HG03045 (cell line): ENCODE data around the gene CBLN3.
"Not testable (repeated sequence)": the region's sequence is repeated elsewhere in the genome, so short reads cannot be mapped to it uniquely, and the experiment has no call there.

Experiments used
- ATAC-seq: cut with Tn5 transposase; IDR thresholded peaks from one replicate; pipeline ENCODE4 v1.9.1; 2021; ENCODE audit warnings: mild to moderate bottlenecking, moderate library complexity; ENCODE audit not compliant: unreplicated experiment

The CBLN3 gene

DNA sequence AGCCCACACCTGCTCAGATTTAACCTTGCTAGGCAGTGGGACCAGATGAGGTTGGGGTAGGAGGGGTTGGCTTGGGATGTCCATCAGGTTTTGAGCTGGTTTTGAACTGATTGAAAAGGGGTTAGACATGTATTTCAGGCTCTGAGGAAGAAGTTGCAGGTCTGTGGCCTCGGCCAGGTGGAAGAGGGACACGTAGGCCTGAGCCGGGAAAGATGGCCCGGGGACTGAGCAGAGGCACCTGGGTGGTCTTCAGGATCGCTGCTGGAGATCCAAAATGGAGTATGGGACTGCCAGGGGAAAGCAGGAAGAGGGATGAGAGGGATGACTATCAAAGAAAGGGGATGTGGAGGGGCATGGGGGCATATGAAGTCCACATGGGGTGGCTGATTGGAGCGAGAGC is 23.1 kb downstream of the CBLN3 start:
- ATAC-seq: no peak

DNA sequence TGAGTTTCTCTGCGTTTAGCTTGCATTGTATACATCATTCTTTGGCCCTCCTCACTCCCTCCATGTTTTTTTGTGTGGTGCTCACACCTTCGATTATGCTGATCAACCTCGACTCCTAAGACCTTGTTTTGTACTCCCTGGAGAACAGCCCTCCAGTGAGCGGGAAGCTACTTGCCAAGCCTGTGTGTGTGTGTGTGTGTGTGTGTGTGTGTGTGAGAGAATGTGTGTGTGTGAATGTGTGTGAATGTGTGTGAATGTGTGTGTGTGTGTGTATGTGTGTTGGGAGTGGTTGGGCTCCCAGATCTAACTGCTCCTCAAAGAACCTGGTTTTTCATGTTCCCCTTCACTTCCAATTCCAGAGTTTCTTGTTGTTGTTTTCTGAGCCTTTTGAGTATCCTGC is 24.7 kb downstream of the CBLN3 start:
- no peak for ATAC-seq

DNA sequence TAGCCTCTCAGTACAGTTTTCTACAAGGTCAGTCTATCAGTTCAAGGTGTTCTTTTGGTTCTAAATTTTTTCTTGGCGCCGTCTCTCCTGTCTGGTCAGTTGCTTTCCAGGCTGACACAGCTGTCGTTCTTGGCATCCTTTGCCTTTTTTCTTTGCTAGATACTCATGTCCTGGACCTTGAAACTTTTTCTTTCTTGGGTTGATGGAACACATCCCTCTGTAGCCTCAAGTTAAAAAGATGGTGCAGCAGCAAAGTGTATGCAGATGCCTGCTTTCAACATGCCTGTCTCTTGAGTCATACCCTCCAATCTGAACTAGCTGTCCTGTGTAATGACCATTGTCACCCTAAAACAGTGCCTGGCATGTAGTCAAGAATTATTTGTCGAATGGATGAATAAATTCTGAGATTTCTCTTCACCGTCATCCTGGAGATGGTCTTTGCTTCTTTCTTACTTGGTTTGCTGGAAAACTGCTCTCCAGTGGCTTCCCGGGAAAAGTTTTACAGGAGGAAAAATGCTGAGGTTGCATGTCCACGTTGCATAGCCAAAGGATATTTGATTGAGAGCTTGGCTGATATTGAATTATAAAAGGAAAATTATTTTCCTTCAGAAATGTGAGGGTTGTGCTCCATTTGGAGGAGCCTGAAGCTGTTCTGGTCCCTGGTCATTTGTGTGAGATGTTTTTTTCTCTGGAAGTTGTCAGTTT is 26.0 kb downstream of the CBLN3 start:
- no peak for ATAC-seq

DNA sequence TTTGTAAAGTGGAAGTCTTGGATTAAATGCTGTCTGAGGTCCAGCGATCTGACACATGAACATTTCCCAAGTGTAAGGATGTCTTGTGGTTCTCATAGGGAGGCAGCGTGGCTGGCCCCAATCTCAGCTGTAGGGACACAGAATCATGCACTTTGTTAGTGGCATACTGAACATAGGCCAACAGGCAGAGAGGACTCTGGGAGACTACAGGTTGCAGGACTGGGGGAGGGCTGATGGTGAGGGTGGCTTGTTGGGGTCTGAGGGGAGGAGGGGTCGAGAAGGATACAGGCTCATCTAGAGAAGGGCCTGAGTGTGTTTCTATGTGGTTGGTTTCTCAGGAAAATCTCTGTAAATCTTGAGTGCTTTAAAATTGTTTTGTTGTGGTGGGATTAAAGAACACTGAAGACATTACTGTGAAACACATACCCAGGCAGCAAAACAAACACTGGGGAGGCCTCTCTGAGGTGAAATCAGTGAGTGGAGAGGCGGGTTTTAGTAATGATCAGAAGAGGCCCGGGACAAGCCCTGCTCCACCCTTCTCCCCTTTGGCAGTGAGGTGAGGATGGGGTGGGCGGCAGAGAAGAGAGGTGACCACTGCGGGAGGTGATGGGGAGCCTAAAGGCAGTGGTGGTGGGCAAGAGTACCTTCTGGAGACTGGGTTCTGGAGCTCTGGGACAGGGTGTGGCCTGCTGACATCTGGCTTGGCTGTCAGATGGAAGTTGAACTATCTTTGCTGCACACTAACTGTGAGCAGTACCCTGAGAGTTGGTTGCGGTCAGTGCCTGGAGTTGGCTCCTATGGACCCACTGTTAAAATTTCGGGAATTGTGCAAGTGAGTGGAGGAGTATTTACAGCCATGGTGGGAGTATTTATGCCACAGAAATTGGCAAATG is 27.4 kb downstream of the CBLN3 start:
- ATAC-seq: no peak

DNA sequence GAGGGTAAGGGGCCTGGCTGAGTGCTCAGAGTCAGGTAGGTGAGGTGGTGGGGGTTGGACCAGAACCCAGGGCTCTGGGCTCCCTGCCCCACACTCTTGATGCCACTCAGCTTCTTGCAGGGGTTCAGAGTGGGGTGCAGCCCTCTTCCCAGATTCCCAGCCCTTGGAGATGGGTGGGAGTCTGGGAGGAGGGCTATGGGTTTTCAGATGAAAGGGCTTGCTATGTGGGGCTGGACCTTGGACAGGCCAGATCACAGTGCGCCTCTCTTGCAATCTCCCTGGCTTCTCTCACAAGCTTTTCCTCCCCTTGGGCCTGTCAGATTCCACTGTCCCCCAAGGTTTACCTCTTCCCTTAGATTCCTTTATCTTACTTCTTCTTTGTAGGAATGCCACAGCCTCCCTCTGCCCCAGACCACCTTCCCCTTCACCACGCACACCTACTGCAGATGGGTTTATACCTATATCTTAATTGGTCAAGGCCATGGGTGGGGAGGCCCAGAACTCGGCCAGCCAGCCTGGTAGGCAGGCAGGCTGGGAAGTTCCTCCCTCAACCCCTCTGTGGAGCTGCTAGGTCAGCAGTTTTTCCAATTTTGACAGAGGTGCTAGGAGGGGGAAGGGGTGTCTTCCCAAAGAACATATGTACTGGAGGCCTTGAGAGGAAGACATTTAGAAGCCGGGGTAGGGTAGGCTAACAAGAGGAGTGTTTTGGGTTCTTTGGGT is 29.3 kb downstream of the CBLN3 start:
- ATAC-seq: no peak

DNA sequence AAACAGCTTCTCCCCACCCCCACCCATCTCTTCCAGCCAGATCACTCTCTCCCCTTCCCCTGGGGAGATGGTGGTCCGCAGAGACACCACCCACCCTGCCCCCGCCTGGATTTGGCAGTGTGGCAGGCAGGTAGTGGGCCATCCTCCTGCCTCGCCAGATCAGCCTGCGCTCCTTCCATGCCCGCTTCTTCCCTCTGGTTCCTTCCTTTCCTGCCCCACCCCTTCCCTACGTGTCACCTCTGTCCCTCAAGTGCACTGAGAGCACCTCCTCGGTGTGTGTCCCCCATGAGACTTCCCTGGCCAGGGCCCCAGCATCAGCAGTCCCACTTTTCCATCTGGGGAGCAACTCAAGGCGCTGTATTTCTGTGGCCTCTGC is 30.0 kb downstream of the CBLN3 start:
- ATAC-seq: no peak

DNA sequence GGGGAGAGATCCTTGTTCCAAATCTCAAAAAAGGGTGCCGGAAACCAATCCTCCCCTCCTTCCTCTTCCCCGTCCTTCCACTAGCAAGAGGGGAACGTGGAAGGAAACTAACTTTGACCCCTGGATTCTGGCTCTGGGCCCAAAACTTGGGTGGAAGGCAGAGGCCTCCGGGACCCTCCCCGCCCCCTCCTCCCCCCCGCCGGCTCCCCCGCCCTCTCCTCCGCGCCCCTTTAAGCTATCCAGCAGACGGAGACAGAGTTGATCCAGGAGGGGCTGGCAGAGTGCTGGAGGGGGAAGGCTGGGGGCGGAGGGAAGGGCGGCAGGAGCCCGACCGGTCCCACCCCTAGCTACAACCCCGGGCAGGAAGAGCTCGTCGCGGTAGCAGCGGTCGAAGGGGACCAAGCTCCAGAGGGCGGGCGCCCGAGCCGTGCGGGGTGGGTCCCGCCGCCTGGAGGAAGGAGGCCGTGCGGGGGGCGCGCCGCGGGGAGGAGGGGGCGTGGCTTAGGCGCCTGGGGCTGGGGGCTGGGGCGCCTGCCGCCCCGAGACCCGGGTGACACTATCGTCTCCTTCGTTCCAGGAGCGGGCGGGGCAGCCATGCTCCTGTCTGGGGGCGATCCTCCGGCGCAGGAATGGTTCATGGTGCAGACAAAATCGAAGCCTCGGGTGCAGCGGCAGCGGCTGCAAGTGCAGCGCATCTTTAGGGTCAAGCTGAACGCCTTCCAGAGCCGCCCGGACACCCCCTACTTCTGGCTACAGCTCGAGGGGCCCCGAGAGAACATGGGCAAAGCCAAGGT is 30.6 kb downstream of the CBLN3 start, which contains the start of gene NYNRIN:
Gene NYNRIN, plus strand, starts transcription at position 351 of the 794 bp plus-strand sequence. Its CDS starts 244 bp downstream, at position 595.
- no peak for ATAC-seq

DNA sequence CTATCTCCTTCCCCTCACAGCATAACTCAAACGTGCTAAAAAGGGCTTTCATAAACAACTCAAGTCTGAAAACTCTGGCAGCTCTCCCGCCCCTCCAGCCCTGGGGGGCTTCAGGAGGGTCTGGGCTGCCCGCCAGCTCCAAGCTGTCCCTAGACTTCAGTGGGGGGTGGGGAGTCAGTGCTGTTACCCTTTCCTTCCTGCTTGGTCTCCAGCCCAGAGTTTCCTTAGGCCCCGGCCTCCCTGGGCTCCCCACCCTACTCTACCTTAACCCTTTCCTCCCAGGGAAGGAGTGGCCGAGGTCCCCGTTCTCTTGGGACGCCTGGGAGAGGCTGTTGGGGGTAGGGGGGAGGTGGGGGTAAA is 31.2 kb downstream of the CBLN3 start:
- no peak for ATAC-seq

DNA sequence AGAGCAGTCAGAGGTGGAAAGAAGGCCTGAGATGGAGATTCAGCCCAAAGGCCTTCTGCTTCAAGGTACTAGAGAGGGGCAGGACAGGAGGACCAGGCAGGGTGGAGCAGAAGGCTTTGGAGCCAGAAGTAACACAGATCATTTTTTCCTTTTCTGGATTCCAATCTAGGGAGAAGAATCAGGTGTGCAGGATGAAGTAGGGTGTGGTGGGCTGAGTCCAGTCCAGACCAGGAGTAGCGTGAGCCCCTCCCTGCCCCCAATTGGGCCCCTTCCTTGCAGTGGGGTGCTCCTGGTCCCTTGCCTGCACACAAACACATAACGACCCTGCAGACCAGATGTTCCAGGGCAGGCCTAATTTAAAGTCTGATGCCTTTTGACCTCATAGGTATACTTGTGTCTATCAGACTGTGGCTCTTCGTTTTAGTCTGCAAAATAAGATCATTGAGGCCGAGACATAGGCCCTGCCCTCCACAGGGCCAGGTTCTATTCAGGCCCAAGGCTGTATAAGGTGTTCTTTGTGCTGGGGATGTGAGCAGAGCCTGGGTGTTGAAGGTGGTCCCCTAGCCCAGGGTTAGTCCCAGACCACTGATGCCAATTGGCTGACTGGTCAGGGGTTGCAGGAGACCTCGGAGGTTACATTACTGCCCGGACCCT is 31.7 kb downstream of the CBLN3 start:
- no peak for ATAC-seq

DNA sequence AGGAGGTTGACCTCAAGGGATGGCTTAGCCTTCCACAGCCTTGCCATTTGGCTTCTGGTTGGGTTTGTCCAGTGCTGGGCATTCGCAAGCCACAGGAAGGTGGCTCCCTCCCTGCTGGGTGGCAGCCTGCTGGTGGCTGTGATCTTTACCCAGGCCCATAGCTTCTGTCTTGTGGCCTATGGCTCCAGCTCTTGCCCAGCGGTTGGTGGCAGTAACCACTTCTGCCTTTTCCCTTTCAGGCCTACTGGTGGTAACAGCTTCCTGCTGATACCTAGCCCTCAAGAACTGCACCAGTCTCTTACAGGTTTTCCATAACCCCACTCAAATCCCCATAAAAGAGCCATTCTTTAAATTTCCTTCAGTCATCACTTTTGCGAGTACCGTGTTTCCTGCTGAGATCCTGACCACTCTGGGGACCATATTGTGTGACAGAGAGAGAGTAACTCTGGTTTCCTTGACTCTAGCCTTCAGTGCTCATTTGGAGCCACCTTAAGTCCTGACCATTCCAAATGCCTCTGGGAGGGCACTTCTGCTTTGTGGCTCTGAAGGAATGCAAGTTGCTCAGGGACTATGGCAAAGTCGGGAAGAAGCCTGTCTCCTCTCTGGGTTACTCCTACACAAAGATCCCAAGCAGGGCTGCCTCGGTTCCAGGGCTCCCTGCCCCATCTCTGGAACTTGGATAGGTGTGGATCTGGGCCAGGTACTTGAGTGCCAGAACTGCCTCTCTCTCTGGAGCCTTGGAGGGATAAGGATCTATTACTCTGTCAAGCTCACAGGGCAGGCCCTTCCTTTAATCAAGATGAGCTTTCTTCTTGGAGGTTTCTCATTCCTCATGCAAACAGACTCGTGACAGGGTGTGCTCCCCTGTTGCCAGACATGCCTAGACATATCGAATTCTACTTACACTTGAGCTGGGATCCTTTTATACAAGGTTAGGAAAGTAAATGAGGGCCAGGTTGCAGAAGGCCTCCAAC is 33.6 kb downstream of the CBLN3 start:
- ATAC-seq: no peak

DNA sequence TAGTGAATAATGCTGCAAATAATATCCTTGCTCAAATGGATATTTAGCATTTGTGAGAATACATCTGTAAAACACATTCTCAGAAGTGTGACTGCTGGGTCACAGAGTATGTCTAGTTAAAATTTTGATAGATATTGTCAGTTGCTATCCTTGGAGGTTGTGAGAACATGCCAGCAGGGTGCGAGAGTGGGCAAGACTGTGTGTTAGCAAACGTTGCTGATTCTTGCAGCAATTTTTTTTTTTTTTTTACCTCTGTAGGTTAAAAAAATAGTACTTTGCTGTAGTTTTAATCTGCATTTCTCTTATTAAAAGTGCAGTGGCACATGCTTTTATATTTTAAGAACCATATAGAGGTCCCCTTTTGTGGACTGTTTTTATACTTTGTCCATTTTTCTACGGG is 35.2 kb downstream of the CBLN3 start:
- ATAC-seq: no peak

DNA sequence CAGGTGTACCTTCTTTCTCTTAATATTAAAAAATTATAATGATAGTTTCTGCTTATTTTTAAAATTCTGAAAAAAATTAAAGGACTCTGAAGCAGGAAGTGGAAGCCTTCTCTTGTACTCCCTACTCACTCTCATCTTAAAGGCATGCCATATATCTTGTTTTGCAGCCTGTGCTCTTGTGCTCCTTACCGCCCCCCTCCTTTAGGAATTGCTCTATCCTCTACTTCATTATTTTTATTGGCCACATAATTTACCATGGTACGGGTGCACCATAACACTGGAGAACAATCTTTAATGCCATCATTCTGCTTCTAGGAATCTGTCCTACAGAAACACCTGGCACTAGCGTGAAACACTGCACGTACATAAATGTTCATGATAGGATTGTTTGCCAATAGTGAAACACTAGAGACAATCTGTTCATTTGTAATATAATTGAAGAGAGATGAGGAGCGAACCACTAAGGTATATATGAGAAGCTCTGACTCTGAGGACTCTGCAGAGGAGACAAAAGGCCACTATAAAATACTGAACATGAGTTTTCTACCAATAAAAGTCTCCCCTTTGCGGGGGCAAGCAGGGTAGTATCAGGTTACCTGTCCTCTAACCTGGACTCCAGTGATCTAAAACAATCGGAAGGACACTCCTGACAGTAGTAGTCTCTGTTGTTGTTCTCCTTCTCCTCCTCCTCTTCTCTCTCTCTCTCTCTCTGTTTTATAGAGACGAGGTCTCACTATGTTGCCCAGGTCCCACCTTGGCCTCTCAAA is 37.0 kb downstream of the CBLN3 start:
- ATAC-seq: no peak

DNA sequence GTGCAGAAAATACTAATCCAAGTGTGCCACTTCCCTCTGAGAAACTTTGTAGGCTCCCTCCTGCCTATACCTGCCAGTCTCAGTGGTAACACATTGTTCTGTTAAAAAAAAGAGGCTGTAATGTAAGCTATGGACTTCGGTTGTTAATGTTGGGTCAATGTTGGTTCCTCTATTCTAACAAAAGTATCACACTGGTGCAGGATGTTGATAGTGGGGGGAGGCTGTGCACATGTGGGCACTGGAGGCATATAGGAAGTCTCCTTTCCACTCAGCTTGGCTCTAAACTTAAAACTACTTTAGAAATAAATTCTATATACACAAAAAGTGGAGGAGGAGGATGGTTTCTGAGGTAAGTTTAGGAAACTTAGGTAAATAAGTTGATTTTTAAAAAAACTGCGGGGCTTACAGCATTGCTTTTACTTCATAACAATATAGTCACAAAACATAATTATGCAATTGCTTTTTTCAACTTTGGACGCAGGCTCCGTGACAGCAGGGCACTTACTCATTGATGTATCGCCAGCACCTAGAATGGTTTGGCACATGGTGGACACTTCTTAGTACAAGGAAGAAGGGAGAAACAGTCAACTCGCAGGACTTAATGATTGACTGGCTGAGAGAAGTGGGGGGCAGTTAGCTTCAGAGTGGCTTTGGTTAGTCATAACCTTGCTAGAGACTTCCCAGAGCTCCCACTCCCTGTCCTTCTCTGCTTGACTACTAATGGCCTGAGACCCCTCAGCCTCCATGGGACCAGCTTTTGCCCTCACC is 38.6 kb downstream of the CBLN3 start:
- ATAC-seq: no peak

DNA sequence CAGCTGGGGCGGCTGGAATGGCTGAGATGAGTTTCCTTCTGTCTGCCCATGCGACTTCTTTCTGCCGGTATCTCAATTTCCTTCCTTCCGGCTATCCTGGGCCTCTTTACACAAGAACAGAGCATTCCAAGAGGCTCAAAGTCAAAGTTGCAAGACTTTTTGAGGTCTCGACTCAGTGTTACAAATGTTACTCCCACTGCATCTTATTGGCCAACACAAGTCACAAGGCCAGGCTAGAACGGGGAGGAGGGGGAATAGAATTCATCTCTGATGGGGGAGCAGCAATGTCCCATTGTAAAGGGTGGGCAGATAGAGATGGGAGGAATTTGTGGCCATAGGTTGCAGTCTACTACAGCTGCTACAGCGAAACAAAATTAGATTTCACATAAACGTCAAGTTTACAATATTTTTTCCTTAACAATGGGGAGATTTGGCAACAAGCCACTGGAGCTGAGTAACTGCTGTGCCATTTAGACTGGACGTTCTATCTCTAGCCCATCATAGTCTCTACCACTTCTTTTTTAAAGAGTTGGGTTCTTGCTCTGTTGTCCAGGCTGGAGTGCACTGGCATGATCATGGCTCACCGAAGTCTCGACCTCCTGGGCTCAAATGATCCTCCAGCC is 40.1 kb downstream of the CBLN3 start:
- ATAC-seq: no peak

DNA sequence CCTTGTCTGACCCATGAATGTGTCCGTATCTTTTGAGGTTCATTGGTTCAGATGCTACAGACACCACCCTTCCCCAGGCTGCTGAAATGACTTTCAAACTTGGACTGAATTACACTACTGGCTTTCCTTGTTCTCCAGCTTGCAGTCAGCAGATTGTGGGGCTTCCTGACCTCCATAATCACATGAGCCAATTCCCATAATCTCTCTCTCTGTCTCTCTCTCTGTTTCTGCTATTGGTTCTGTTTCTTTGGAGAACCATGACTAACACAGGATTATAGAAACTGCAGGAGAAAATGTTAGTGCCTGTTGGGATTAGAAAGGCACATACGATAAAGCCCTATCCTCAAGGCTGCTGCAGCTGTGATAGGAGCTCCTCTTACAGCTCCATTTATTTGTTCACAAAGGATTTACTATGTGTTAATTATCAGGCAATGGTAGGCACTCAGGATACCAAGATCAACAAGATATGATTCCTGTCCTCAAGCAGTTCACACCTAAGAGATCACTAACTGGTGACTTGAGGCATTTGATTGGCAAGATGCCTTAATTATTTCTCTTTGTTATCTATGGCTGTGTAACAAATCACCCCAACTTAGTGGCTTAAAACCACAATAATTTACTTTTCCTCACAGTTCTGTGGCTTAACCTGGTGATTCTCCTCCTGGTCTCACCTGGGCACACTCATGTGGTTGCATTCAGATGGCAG is 40.8 kb downstream of the CBLN3 start:
- no peak for ATAC-seq

DNA sequence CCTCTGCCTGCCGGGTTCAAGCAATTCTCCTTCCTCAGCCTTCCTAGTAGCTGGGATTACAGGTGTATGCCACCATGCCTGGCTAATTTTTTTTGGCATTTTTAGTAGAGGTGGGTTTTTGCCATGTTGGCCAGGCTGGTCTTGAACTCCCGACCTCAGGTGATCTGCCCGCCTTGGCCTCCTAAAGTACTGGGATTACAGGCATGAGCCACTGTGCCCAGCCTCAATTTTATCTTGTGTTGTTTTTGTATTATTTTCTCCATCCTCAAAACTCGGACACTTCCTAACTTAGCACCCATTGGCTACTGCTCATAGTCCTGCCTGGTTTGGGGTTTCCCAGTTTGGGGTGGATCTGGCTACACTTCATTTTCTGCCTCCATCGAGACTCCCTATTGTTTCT is 41.9 kb downstream of the CBLN3 start:
- ATAC-seq: not testable (repeated sequence)

DNA sequence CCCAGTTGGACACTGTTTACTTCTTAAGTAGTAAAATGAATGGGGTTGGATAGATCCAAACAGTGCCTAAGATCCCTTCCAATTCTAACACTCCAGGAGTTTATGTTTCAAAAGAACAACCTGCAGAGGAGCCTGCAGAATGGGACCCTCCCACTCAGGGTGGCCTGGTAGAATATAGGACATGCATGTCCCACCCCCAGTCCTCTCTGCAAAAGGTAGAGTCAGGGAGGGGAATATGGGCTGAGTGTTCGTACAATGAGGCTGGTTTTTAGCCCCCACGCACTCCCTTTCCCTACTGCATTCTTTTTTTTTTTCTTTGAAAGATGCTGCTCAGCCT is 42.5 kb downstream of the CBLN3 start:
- no peak for ATAC-seq
